Naive thymus-derived CD4-positive, alpha-beta T cell (primary cell): Measurements from ENCODE around the gene CRTC3. TPM values are rescaled to one million over a fixed set of nuclear protein-coding genes. Genes with fewer than 3 reads are reported as not detected.

Source experiments
- ATAC-seq: fragments of 150-1000 bp; cut with Tn5 transposase; 2 replicates; pipeline ENCODE4 v1.10.0; 2021; ENCODE audit warnings: mild to moderate bottlenecking, moderate library complexity
- CTCF ChIA-PET: fragments of 350-600 bp; sonication (Branson Sonifier 250); formaldehyde crosslinking; loops from one replicate; lab custom pipeline; 2021; ENCODE audit warnings: antibody characterized with exemption; lab: Charles Lee
- POLR2A ChIA-PET: fragments of 350-600 bp; sonication (Branson Sonifier 250); formaldehyde crosslinking; loops from one replicate; lab custom pipeline; 2021; ENCODE audit warnings: antibody characterized with exemption, inconsistent platforms; lab: Charles Lee
- DNase-seq, 9 donors: peaks; one replicate each; pipeline versions ENCODE4 v3.0.0 to v3.0.0-alpha.2; 2020 to 2022; ENCODE audit warnings: mixed read lengths in 1 of 9
- H3K27ac ChIP-seq: one replicate; pipeline ENCODE4 v1.7.0; 2013; ENCODE audit warnings: mild to moderate bottlenecking, low read depth, low read length, moderate library complexity
- H3K27me3 ChIP-seq, 2 donors: one replicate each; pipeline ENCODE4 v1.7.0; 2013; ENCODE audit warnings: low read length in 2 of 2, mild to moderate bottlenecking in 2 of 2, moderate library complexity in 2 of 2; ENCODE audit not compliant: control insufficient read depth in 2 of 2, insufficient read depth in 2 of 2
- H3K36me3 ChIP-seq, 3 experiments: 1 replicate in 2 of 3; 2 replicates in 1 of 3; pipeline ENCODE4 v1.7.0; 2013; ENCODE audit warnings: low read length in 3 of 3, mild to moderate bottlenecking in 3 of 3, moderate library complexity in 1 of 3; ENCODE audit not compliant: insufficient read depth in 3 of 3, control insufficient read depth in 2 of 3
- H3K4me1 ChIP-seq, 2 donors: one replicate each; pipeline ENCODE4 v1.7.0; 2013; ENCODE audit warnings: low read length in 2 of 2, mild to moderate bottlenecking in 2 of 2, moderate library complexity in 1 of 2; ENCODE audit not compliant: control insufficient read depth in 2 of 2, insufficient read depth in 2 of 2
- H3K4me3 ChIP-seq: 2 replicates; pipeline ENCODE4 v1.7.0; 2013; ENCODE audit warnings: mild to moderate bottlenecking, low read length
- H3K9me3 ChIP-seq, 3 experiments: 1 replicate in 2 of 3; 2 replicates in 1 of 3; pipeline ENCODE4 v1.7.0; 2013; ENCODE audit warnings: low read length in 3 of 3; ENCODE audit not compliant: control insufficient read depth in 2 of 3
- H3K27ac Mint-ChIP-seq, 9 donors: one replicate each; pipeline ENCODE4 v1.8.0; 2020 to 2022; ENCODE audit warnings: mixed read lengths in 9 of 9, mild to moderate bottlenecking in 8 of 9, moderate library complexity in 5 of 9, inconsistent platforms in 2 of 9
- H3K27me3 Mint-ChIP-seq, 5 donors: one replicate each; pipeline ENCODE4 v1.8.0; 2021 to 2022; ENCODE audit warnings: mixed read lengths in 5 of 5, mild to moderate bottlenecking in 1 of 5
- H3K36me3 Mint-ChIP-seq, 5 donors: one replicate each; pipeline ENCODE4 v1.8.0; 2020 to 2022; ENCODE audit warnings: mixed read lengths in 5 of 5, mild to moderate bottlenecking in 3 of 5, inconsistent platforms in 1 of 5
- H3K4me1 Mint-ChIP-seq, 7 donors: one replicate each; pipeline ENCODE4 v1.8.0; 2020 to 2022; ENCODE audit warnings: mixed read lengths in 7 of 7, mild to moderate bottlenecking in 3 of 7, inconsistent platforms in 1 of 7
- H3K4me3 Mint-ChIP-seq, 10 donors: one replicate each; pipeline ENCODE4 v1.8.0; 2020 to 2022; ENCODE audit warnings: mild to moderate bottlenecking in 10 of 10, mixed read lengths in 10 of 10, moderate library complexity in 6 of 10, inconsistent platforms in 2 of 10
- H3K9me3 Mint-ChIP-seq, 11 donors: one replicate each; pipeline ENCODE4 v1.8.0; 2020 to 2022; ENCODE audit warnings: mixed read lengths in 11 of 11, mild to moderate bottlenecking in 4 of 11, inconsistent platforms in 1 of 11, moderate library complexity in 1 of 11
- intact Hi-C, 2 donors: fragments of 100-400 bp; cut with micrococcal nuclease; formaldehyde crosslinking; loops; one replicate each; pipeline ENCODE4 v1.15.1; 2023
- polyA plus RNA-seq, 2 donors: library from polyadenylated mRNA; unstranded; fragments of 300-500 nt; fragmentation: Illumina TruSeq; gene quantifications; one replicate each; pipeline ENCODE4 v1.2.3, GENCODE V29; 2021
- total RNA-seq, 6 experiments: library from RNA in 5 of 6; stranded (reverse) in 5 of 6; gene quantifications; 1 replicate in 5 of 6; 2 replicates in 1 of 6; pipeline ENCODE4 v1.2.3 and lab custom pipeline; 2021 to 2026

Gene CRTC3
- total and polyA plus RNA-seq, 7 experiments from 2014 or later = 40.5 to 132 (median 106) TPM

GRCh38 chr15:90598679-90599078 is 69.0 kb downstream of the CRTC3 start:
- no peaks in the 10 kb centered on the region for H3K27me3 ChIP-seq
- Mint-ChIP-seq H3K4me1 (peaks cover 71 to 96% (median 85%) of the 10 kb centered on the region in 7 donors), H3K27ac (peak overlapping the region; percentile 91 to 99 (median 98)), H3K4me3 (peak overlapping the region; percentile 48 to 83 (median 76)), H3K36me3 (peaks cover 9 to 46% (median 28%) of the 10 kb centered on the region in 5 donors), H3K9me3 (peaks cover 0 to 4% (median 0%) of the 10 kb centered on the region in 11 donors), H3K27me3 (no peaks in the 10 kb centered on the region)
- ATAC-seq (no peak), DNase-seq (no peak)
- ChIA-PET POLR2A (interaction anchor here (0.6 to 2.8 kb wide), 13 partner anchors 9 to 62 kb away, joined by 3 to 23 read pairs (median 4); no protein-coding TSS in a partner anchor), CTCF (interaction anchor here (0.9 to 1.8 kb wide), 3 partner anchors 36 to 59 kb away, joined by 3 to 5 read pairs (median 3); no protein-coding TSS in a partner anchor)
- H3K4me3 ChIP-seq = no peak overlapping the region
- intact Hi-C loops = loop anchor here in 1 of 2 donors (10.0 kb wide), 1 partner anchor 194 kb away; no protein-coding TSS in a partner anchor
- no peaks in the 10 kb centered on the region for H3K9me3 ChIP-seq
- no peaks in the 10 kb centered on the region for H3K36me3 ChIP-seq
- H3K4me1 ChIP-seq = peaks cover 28 to 78% of the 10 kb centered on the region in 2 donors
- H3K27ac ChIP-seq = peak overlapping the region; percentile 73

- peaks cover 9 to 47% (median 26%) of the 10 kb centered on the region in 5 donors for H3K36me3 Mint-ChIP-seq
- intact Hi-C loops = loop anchor here in 1 of 2 donors (10.0 kb wide), 1 partner anchor 194 kb away; no protein-coding TSS in a partner anchor
- ChIA-PET POLR2A (interaction anchor here (0.6 to 2.8 kb wide), 11 partner anchors 8 to 62 kb away, joined by 3 to 23 read pairs (median 4); no protein-coding TSS in a partner anchor), CTCF (interaction anchor here (0.9 to 1.8 kb wide), 2 partner anchors 36 to 38 kb away, joined by 3 to 5 read pairs; no protein-coding TSS in a partner anchor)
- peak overlapping the region; percentile 48 to 83 (median 72) for H3K4me3 Mint-ChIP-seq
- DNase-seq (no peak), ATAC-seq (no peak)
- Histone ChIP-seq H3K27ac (peak overlapping the region; percentile 73), H3K9me3 (no peaks in the 10 kb centered on the region), H3K36me3 (no peaks in the 10 kb centered on the region), H3K27me3 (no peaks in the 10 kb centered on the region), H3K4me1 (peaks cover 24 to 78% of the 10 kb centered on the region in 2 donors), H3K4me3 (no peak overlapping the region)
- peaks cover 71 to 96% (median 85%) of the 10 kb centered on the region in 7 donors for H3K4me1 Mint-ChIP-seq
- H3K9me3 Mint-ChIP-seq = peaks cover 0 to 4% (median 0%) of the 10 kb centered on the region in 11 donors
- H3K27me3 Mint-ChIP-seq = no peaks in the 10 kb centered on the region
- peak overlapping the region; percentile 73 to 99 (median 98) for H3K27ac Mint-ChIP-seq
Measured at GRCh38 chr15:90599116-90599515, 69.4 kb downstream of the CRTC3 start.

- ChIA-PET POLR2A (interaction anchor here (1.2 to 2.8 kb wide), 6 partner anchors 13 to 70 kb away, joined by 4 to 23 read pairs (median 4); partner anchors contain the start of gene CRTC3), CTCF (no interaction called here)
- Mint-ChIP-seq H3K27me3 (no peaks in the 10 kb centered on the region), H3K9me3 (peaks cover 0 to 4% (median 0%) of the 10 kb centered on the region in 11 donors), H3K36me3 (peaks cover 9 to 52% (median 26%) of the 10 kb centered on the region in 5 donors), H3K4me1 (peaks cover 69 to 96% (median 85%) of the 10 kb centered on the region in 7 donors), H3K4me3 (peak overlapping the region in 9 of 10 donors; percentile 45 to 83 (median 76)), H3K27ac (peak overlapping the region; percentile 73 to 99 (median 98))
- DNase-seq (peak in 2 of 9 donors; percentile 26 to 34), ATAC-seq (no peak)
- Histone ChIP-seq H3K27ac (peak overlapping the region; percentile 73), H3K4me1 (peaks cover 18 to 75% of the 10 kb centered on the region in 2 donors), H3K27me3 (no peaks in the 10 kb centered on the region), H3K4me3 (no peak overlapping the region), H3K9me3 (no peaks in the 10 kb centered on the region), H3K36me3 (no peaks in the 10 kb centered on the region)
- intact Hi-C loops = loop anchor here in 1 of 2 donors (5.0 to 10.0 kb wide), 2 partner anchors 195 to 277 kb away; no protein-coding TSS in a partner anchor
Measured at GRCh38 chr15:90599644-90600043, 69.9 kb downstream of the CRTC3 start.

- peak overlapping the region; percentile 73 for H3K27ac ChIP-seq
- ChIA-PET POLR2A (no interaction called here), CTCF (no interaction called here)
- DNase-seq (no peak), ATAC-seq (no peak)
- no peak overlapping the region for H3K4me3 ChIP-seq
- H3K9me3 Mint-ChIP-seq = peaks cover 0 to 4% (median 0%) of the 10 kb centered on the region in 11 donors
- H3K9me3 ChIP-seq = no peaks in the 10 kb centered on the region
- H3K27me3 Mint-ChIP-seq = no peaks in the 10 kb centered on the region
- intact Hi-C loops = loop anchor here in 1 of 2 donors (5.0 kb wide), 1 partner anchor 279 kb away; no protein-coding TSS in a partner anchor
- peak overlapping the region in 8 of 9 donors; percentile 91 to 99 (median 98) for H3K27ac Mint-ChIP-seq
- peak overlapping the region in 4 of 10 donors; percentile 22 to 82 (median 26) for H3K4me3 Mint-ChIP-seq
- peaks cover 0 to 5% (median 4%) of the 10 kb centered on the region in 3 experiments for H3K36me3 ChIP-seq
- H3K4me1 ChIP-seq = peaks cover 14 to 62% of the 10 kb centered on the region in 2 donors
- H3K36me3 Mint-ChIP-seq = peaks cover 12 to 49% (median 26%) of the 10 kb centered on the region in 5 donors
- H3K4me1 Mint-ChIP-seq = peaks cover 59 to 91% (median 75%) of the 10 kb centered on the region in 7 donors
- H3K27me3 ChIP-seq = no peaks in the 10 kb centered on the region
Measured at GRCh38 chr15:90600954-90601353, 71.2 kb downstream of the CRTC3 start.

GRCh38 chr15:90603893-90604292 is 74.2 kb downstream of the CRTC3 start:
- peak; percentile 55 for ATAC-seq
- DNase-seq = peak in 4 of 9 donors; percentile 35 to 44 (median 38)
- Mint-ChIP-seq H3K36me3 (peaks cover 15 to 50% (median 35%) of the 10 kb centered on the region in 5 donors), H3K9me3 (peaks cover 0 to 1% (median 0%) of the 10 kb centered on the region in 11 donors), H3K27me3 (no peaks in the 10 kb centered on the region), H3K4me1 (peaks cover 37 to 76% (median 58%) of the 10 kb centered on the region in 7 donors), H3K27ac (peak overlapping the region in 8 of 9 donors; percentile 14 to 83 (median 70)), H3K4me3 (peak overlapping the region in 2 of 10 donors; percentile 0 to 7)
- CTCF ChIA-PET = interaction anchor here (0.5 to 2.8 kb wide), 11 partner anchors 15 to 434 kb away, joined by 3 to 12 read pairs (median 4); no protein-coding TSS in a partner anchor
- Histone ChIP-seq H3K27ac (no peak overlapping the region), H3K27me3 (no peaks in the 10 kb centered on the region), H3K4me1 (peaks cover 0 to 32% of the 10 kb centered on the region in 2 donors), H3K4me3 (no peak overlapping the region), H3K36me3 (peaks cover 0 to 29% (median 4%) of the 10 kb centered on the region in 3 experiments), H3K9me3 (no peaks in the 10 kb centered on the region)
- POLR2A ChIA-PET = interaction anchor here (0.6 to 1.4 kb wide), 9 partner anchors 10 to 82 kb away, joined by 3 to 4 read pairs (median 3); no protein-coding TSS in a partner anchor
- intact Hi-C loops = loop anchor here in 1 of 2 donors (2.0 to 5.0 kb wide), 2 partner anchors 73 to 282 kb away; no protein-coding TSS in a partner anchor

GRCh38 chr15:90606641-90607040 is 76.9 kb downstream of the CRTC3 start:
- peaks cover 20 to 57% (median 42%) of the 10 kb centered on the region in 5 donors for H3K36me3 Mint-ChIP-seq
- Histone ChIP-seq H3K4me3 (no peak overlapping the region), H3K36me3 (peaks cover 0 to 48% (median 4%) of the 10 kb centered on the region in 3 experiments), H3K27me3 (no peaks in the 10 kb centered on the region), H3K4me1 (peaks cover 0 to 11% of the 10 kb centered on the region in 2 donors), H3K9me3 (no peaks in the 10 kb centered on the region), H3K27ac (no peak overlapping the region)
- POLR2A ChIA-PET = interaction anchor here (0.6 to 1.5 kb wide), 3 partner anchors 8 to 69 kb away, joined by 3 to 4 read pairs (median 4); no protein-coding TSS in a partner anchor
- ATAC-seq (no peak), DNase-seq (no peak)
- CTCF ChIA-PET = no interaction called here
- H3K9me3 Mint-ChIP-seq = peaks cover 0 to 1% (median 0%) of the 10 kb centered on the region in 11 donors
- H3K4me1 Mint-ChIP-seq = peaks cover 25 to 70% (median 47%) of the 10 kb centered on the region in 7 donors
- no peak overlapping the region for H3K27ac Mint-ChIP-seq
- H3K27me3 Mint-ChIP-seq = no peaks in the 10 kb centered on the region
- no peak overlapping the region for H3K4me3 Mint-ChIP-seq
- intact Hi-C loops = no loop called here
